Subcutaneous adipose tissue (tissue), 4 donors: ENCODE data around the gene RPL10A. TPM values are rescaled to one million over a fixed set of nuclear protein-coding genes. Genes with fewer than 3 reads are reported as not detected.

Experiments
- total RNA-seq, 4 donors: library from RNA; depleted of rRNA; stranded (reverse); fragments of >200 nt; gene quantifications; one replicate each; pipeline ENCODE4 v1.1.0, GENCODE V29; 2016
- TF ChIP-seq, protein P1 (sequence below): fragments of 450-650 bp; IDR thresholded peaks from one replicate; pipeline ENCODE4 v1.5.1; 2016; ENCODE audit warnings: low read depth, mild to moderate bottlenecking, control low read depth, antibody characterized with exemption, moderate library complexity

The RPL10A gene
- total RNA-seq, 4 donors from 2014 or later: 985 to 1,194 (median 1,120) TPM

GRCh38 chr6:35501784-35502183 is 33.6 kb downstream of the RPL10A start:
- TF ChIP-seq, protein P1, sequence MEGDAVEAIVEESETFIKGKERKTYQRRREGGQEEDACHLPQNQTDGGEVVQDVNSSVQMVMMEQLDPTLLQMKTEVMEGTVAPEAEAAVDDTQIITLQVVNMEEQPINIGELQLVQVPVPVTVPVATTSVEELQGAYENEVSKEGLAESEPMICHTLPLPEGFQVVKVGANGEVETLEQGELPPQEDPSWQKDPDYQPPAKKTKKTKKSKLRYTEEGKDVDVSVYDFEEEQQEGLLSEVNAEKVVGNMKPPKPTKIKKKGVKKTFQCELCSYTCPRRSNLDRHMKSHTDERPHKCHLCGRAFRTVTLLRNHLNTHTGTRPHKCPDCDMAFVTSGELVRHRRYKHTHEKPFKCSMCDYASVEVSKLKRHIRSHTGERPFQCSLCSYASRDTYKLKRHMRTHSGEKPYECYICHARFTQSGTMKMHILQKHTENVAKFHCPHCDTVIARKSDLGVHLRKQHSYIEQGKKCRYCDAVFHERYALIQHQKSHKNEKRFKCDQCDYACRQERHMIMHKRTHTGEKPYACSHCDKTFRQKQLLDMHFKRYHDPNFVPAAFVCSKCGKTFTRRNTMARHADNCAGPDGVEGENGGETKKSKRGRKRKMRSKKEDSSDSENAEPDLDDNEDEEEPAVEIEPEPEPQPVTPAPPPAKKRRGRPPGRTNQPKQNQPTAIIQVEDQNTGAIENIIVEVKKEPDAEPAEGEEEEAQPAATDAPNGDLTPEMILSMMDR: no peak

DNA sequence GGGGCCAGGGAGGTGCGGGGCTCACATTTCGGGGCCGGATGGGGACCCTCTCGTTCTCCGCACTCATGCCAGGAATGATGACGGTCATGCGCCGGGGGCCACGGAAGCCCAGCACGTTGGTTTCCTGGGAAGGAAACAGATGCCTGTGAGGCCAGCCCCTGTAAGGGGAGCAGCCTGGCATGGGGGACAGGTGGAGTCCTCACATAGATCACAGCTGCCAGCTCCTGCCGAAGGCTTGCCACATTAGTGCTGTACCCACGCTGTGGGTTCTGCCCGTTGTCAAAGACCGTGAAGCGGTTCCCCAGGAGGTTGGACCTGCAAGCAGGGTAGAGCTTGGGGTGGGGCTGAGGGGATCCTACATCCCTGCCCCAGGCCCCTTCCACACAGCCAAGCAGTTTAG is 35.3 kb downstream of the RPL10A start:
- TF ChIP-seq, protein P1: no peak

- TF ChIP-seq, protein P1: no peak
Measured at GRCh38 chr6:35505999-35506412, 37.8 kb downstream of the RPL10A start.

DNA sequence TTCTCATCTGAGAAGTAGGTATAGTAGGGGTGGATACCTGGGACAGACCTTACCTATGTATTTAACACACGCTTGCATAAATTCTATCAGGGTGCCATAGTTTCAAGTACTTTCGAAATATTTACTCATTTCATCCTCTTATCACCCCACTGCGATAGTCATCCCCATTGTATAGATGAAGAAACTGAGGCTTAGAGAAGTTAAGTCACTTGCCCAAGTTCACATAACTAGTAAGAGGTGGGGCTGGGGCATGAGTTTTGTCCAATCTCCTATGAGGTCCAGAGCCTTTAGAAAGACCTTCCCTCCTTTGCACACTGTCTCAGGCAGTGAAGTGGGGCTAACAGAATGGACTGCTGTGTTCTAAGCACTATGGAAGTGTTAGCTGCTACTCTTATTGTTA is 38.3 kb downstream of the RPL10A start:
- TF ChIP-seq, protein P1: no peak

DNA sequence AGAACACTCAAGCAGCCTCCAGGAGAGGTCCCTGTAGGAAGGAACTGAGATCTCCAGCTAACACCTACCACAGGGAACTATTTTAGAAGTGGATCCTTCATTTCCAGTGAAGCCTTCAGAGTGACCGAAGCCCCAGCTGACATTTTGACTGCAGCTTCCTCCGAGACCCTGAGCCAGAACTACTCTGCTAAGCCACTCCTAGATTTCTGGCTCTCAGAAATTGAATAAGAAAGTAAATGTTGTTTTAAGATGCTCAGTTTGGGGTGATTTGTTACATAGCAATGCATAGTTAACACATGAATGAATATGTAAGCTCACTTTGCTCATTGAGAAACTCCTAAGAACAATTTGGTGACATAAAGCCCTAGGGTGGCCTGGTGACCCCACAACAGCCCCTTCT is 39.0 kb downstream of the RPL10A start:
- TF ChIP-seq, protein P1: no peak

- TF ChIP-seq, protein P1: no peak
Measured at GRCh38 chr6:35508027-35508426, 39.8 kb downstream of the RPL10A start.

- TF ChIP-seq, protein P1: no peak
Measured at GRCh38 chr6:35508542-35508941, 40.3 kb downstream of the RPL10A start.
